Spleen (tissue), 13 donors: Measurements from ENCODE around the gene FAM47B. TPM values are rescaled to one million over a fixed set of nuclear protein-coding genes. Genes with fewer than 3 reads are reported as not detected.

ENCODE experiments used
- DNase-seq: peaks from one replicate; pipeline ENCODE4 v3.0.0-alpha.2; 2020
- H3K27ac ChIP-seq, 8 donors: fragments of 200-600 bp; sonication (generic) in 7 of 8; 1 replicate in 4 of 8; 2 replicates in 4 of 8; pipeline versions ENCODE4 v1.5.0 to v1.8.0; 2016 to 2021; ENCODE audit warnings: inconsistent platforms in 4 of 8, mild to moderate bottlenecking in 4 of 8, moderate library complexity in 1 of 8
- H3K27me3 ChIP-seq, 7 donors: fragments of 200-600 bp; sonication (generic) in 6 of 7; replicated peaks in 1 of 7; 1 replicate in 4 of 7; 2 replicates in 3 of 7; pipeline versions ENCODE4 v1.5.0 to v1.8.0; 2016 to 2021; ENCODE audit warnings: inconsistent platforms in 3 of 7, mild to moderate bottlenecking in 1 of 7
- H3K36me3 ChIP-seq, 6 donors: fragments of 200-600 bp; sonication (generic) in 5 of 6; 1 replicate in 4 of 6; 2 replicates in 2 of 6; pipeline versions ENCODE4 v1.5.0 to v1.8.0; 2016 to 2021; ENCODE audit warnings: inconsistent platforms in 2 of 6
- H3K4me1 ChIP-seq, 6 donors: fragments of 200-600 bp; sonication (generic) in 5 of 6; 1 replicate in 3 of 6; 2 replicates in 3 of 6; pipeline versions ENCODE4 v1.5.0 to v1.8.0; 2016 to 2021; ENCODE audit warnings: inconsistent platforms in 3 of 6
- H3K4me3 ChIP-seq, 8 donors: fragments of 200-600 bp; sonication (generic) in 7 of 8; 1 replicate in 4 of 8; 2 replicates in 4 of 8; pipeline versions ENCODE4 v1.5.0 to v1.8.0; 2016 to 2021; ENCODE audit warnings: inconsistent platforms in 4 of 8, mild to moderate bottlenecking in 4 of 8, moderate library complexity in 2 of 8
- H3K9me3 ChIP-seq, 8 donors: fragments of 200-600 bp; sonication (generic) in 7 of 8; 1 replicate in 4 of 8; 2 replicates in 4 of 8; pipeline versions ENCODE4 v1.5.0 to v1.8.0; 2016 to 2021; ENCODE audit warnings: inconsistent platforms in 4 of 8
- CTCF ChIP-seq, 11 experiments: fragments of 200-600 bp in 7 of 11; fragments of 450-650 bp in 4 of 11; sonication (generic) in 4 of 11; IDR thresholded peaks in 8 of 11; conservative IDR thresholded peaks in 3 of 11; 1 replicate in 7 of 11; 2 replicates in 4 of 11; pipeline versions ENCODE4 v1.4.0 to v1.8.0; 2016 to 2021; ENCODE audit warnings: antibody characterized with exemption in 11 of 11, inconsistent platforms in 4 of 11, mild to moderate bottlenecking in 1 of 11
- POLR2A ChIP-seq, 3 donors: fragments of 450-650 bp; IDR thresholded peaks; one replicate each; pipeline ENCODE4 v1.5.1; 2017; ENCODE audit warnings: antibody characterized with exemption in 3 of 3, mild to moderate bottlenecking in 1 of 3
- POLR2AphosphoS5 ChIP-seq, 3 donors: sonication (generic); formaldehyde crosslinking; IDR thresholded peaks; one replicate each; pipeline ENCODE4 v1.5.1; 2017; ENCODE audit warnings: antibody characterized with exemption in 3 of 3
- WGBS, 5 donors: extraction: QIAGEN DNeasy Blood & Tissue Kit in 3 of 5; methylation state at CpG; one replicate each; pipeline versions ENCODE4 v1.1.5 to v1.1.7; 2013 to 2018; 5-methylcytosine and 5-hydroxymethylcytosine counted together
- intact Hi-C: fragments of 100-400 bp; cut with DNase I; formaldehyde crosslinking; loops from one replicate; pipeline ENCODE4 v1.15.0; 2023; ENCODE audit warnings: low total_unique reads
- long read RNA-seq, 2 donors: transcript quantifications; one replicate each; lab custom pipeline, GENCODE V29; 2026
- polyA plus RNA-seq, 3 donors: library from polyadenylated mRNA; stranded (reverse); fragments of 200-250 nt; gene quantifications; one replicate each; pipeline ENCODE4 v1.2.1, GENCODE V29; 2013
- total RNA-seq, 7 donors: library from RNA; depleted of rRNA in 3 of 7; stranded (reverse); fragments of >200 nt in 3 of 7; fragmentation: NEBNext Ultra II Directional in 4 of 7; extraction: Animal tissue kit (Norgen Biotek cat#: 25700) in 4 of 7; gene quantifications; one replicate each; pipeline versions ENCODE4 v1.1.0 to v1.2.1, GENCODE V29; 2016 to 2021
- donor health status: healthy with polysubstance abuse.
- donor health status: DM: no; HTN: no; CAD: no; lungs with moderate emphysema.
- donor health status: DM: no; HTN: no; CAD: no.
- donor health status: Bipolar disorder and iron deficiency.
- donor health status: healthy.
- donor health status: DM: no; HTN: no; CAD: no.
- donor health status: DM: yes; HTN: yes; CAD: no.

Gene FAM47B
- total RNA-seq (not detected), polyA plus RNA-seq (not detected)
- long read RNA-seq, donor 1: 0 reads
- long read RNA-seq, donor 2: 0 reads

- TF ChIP-seq POLR2AphosphoS5 (IDR thresholded peaks at IDR 0.05) (no peak), CTCF (IDR thresholded peaks at IDR 0.05 in 8 of 11, conservative IDR thresholded peaks at IDR 0.05 in 3 of 11) (no peak), POLR2A (IDR thresholded peaks at IDR 0.05) (no peak)
- Histone ChIP-seq H3K27me3 (no peaks in the 10 kb centered on the region), H3K4me3 (no peak within 1 kb of the TSS), H3K36me3 (no peaks in the 10 kb centered on the region), H3K9me3 (peaks cover 0 to 12% (median 0%) of the 10 kb centered on the region in 8 donors), H3K27ac (no peak within 1 kb of the TSS), H3K4me1 (no peaks in the 10 kb centered on the region)
- intact Hi-C loops: no loop called here
- no peak for DNase-seq
- WGBS, 5 donors: 74 to 97% (median 86%) methylated on average over 5 to 11 of the region's 11 CpGs
Observed at GRCh38 chrX:34942496-34942895, at the start of gene FAM47B. TSS of gene FAM47B (plus strand) at chrX:34942796. CDS start at chrX:34942832, 36 bp downstream.

GRCh38 chrX:34893741-34894140 lies 48.9 kb upstream of the FAM47B start:
- H3K4me3 ChIP-seq: no peak overlapping the region
- DNase-seq: no peak
- H3K4me1 ChIP-seq: no peaks in the 10 kb centered on the region
- peaks cover 0 to 3% (median 0%) of the 10 kb centered on the region in 7 donors for H3K27me3 ChIP-seq
- H3K27ac ChIP-seq: no peak overlapping the region
- peaks cover 0 to 4% (median 0%) of the 10 kb centered on the region in 8 donors for H3K9me3 ChIP-seq
- intact Hi-C loops: no loop called here
- TF ChIP-seq POLR2A (IDR thresholded peaks at IDR 0.05): no peak
- TF ChIP-seq CTCF (IDR thresholded peaks at IDR 0.05 in 8 of 11, conservative IDR thresholded peaks at IDR 0.05 in 3 of 11): no peak
- TF ChIP-seq POLR2AphosphoS5 (IDR thresholded peaks at IDR 0.05): no peak
- H3K36me3 ChIP-seq: no peaks in the 10 kb centered on the region
- 73 to 100% (median 86%) methylated on average over 1 of the region's 1 CpG for WGBS, 5 donors

GRCh38 chrX:34900691-34901090 lies 41.9 kb upstream of the FAM47B start:
- H3K4me1 ChIP-seq: no peaks in the 10 kb centered on the region
- intact Hi-C loops: no loop called here
- no peak for TF ChIP-seq POLR2AphosphoS5 (IDR thresholded peaks at IDR 0.05)

GRCh38 chrX:34901761-34902160 lies 40.8 kb upstream of the FAM47B start:
- no peak overlapping the region for H3K4me3 ChIP-seq
- intact Hi-C loops: no loop called here
- WGBS, 5 donors: 56 to 94% (median 72%) methylated on average over 2 of the region's 2 CpGs
- H3K36me3 ChIP-seq: no peaks in the 10 kb centered on the region
- H3K4me1 ChIP-seq: no peaks in the 10 kb centered on the region
- no peak for DNase-seq
- H3K27me3 ChIP-seq: no peaks in the 10 kb centered on the region
- no peak for TF ChIP-seq POLR2A (IDR thresholded peaks at IDR 0.05)
- TF ChIP-seq CTCF (IDR thresholded peaks at IDR 0.05 in 8 of 11, conservative IDR thresholded peaks at IDR 0.05 in 3 of 11): no peak
- TF ChIP-seq POLR2AphosphoS5 (IDR thresholded peaks at IDR 0.05): no peak
- H3K27ac ChIP-seq: no peak overlapping the region
- peaks cover 0 to 12% (median 0%) of the 10 kb centered on the region in 8 donors for H3K9me3 ChIP-seq

More at GRCh38 chrX:34900691-34901090, 41.9 kb upstream of the FAM47B start:
- H3K36me3 ChIP-seq: no peaks in the 10 kb centered on the region
- peaks cover 0 to 12% (median 0%) of the 10 kb centered on the region in 8 donors for H3K9me3 ChIP-seq
- DNase-seq: no peak
- no peaks in the 10 kb centered on the region for H3K27me3 ChIP-seq
- no peak overlapping the region for H3K4me3 ChIP-seq
- H3K27ac ChIP-seq: no peak overlapping the region

- intact Hi-C loops: no loop called here
- Histone ChIP-seq H3K9me3 (peaks cover 0 to 12% (median 0%) of the 10 kb centered on the region in 8 donors), H3K4me1 (no peaks in the 10 kb centered on the region), H3K27ac (no peak overlapping the region), H3K27me3 (no peaks in the 10 kb centered on the region), H3K4me3 (no peak overlapping the region), H3K36me3 (no peaks in the 10 kb centered on the region)
- TF ChIP-seq POLR2A (IDR thresholded peaks at IDR 0.05) (no peak), CTCF (IDR thresholded peaks at IDR 0.05 in 8 of 11, conservative IDR thresholded peaks at IDR 0.05 in 3 of 11) (no peak), POLR2AphosphoS5 (IDR thresholded peaks at IDR 0.05) (no peak)
- no peak for DNase-seq
- 62 to 94% (median 94%) methylated on average over 2 of the region's 2 CpGs for WGBS, 5 donors
Observed at GRCh38 chrX:34903316-34903715, 39.3 kb upstream of the FAM47B start.
